GM23338 (cell line): ENCODE measurements around the gene PPTC7.

ENCODE experiments used
- CREB1 ChIP-seq: fragments of 250-450 bp; sonication (Bioruptor Pico); IDR thresholded peaks from 2 replicates; pipeline ENCODE4 v1.5.0; 2020; ENCODE audit warnings: low read depth, mild to moderate bottlenecking, moderate library complexity
- EZH2 ChIP-seq: fragments of 200-600 bp; sonication (generic); IDR thresholded peaks from one replicate; pipeline ENCODE4 v1.8.0; 2017; ENCODE audit warnings: antibody characterized with exemption, mild to moderate bottlenecking, low read depth; ENCODE audit not compliant: unreplicated experiment
- EZH2phosphoT487 ChIP-seq: fragments of 200-600 bp; sonication (generic); IDR thresholded peaks from one replicate; pipeline ENCODE4 v1.8.1; 2018; ENCODE audit warnings: antibody characterized with exemption; ENCODE audit not compliant: unreplicated experiment
- JUNB ChIP-seq: IDR thresholded peaks from one replicate; pipeline ENCODE4 v1.6.1; 2016; ENCODE audit warnings: antibody characterized with exemption; ENCODE audit not compliant: unreplicated experiment
- NANOG ChIP-seq: IDR thresholded peaks from 2 replicates; pipeline ENCODE4 v1.6.1; 2016; ENCODE audit warnings: antibody characterized with exemption, borderline replicate concordance
- POLR2AphosphoS5 ChIP-seq: IDR thresholded peaks from 2 replicates; pipeline ENCODE4 v1.6.1; 2016; ENCODE audit warnings: antibody characterized with exemption, low read depth
- ZNF331 ChIP-seq: fragments of 250-450 bp; sonication (Bioruptor Pico); IDR thresholded peaks from 2 replicates; pipeline ENCODE4 v1.5.0; 2020; ENCODE audit warnings: low read depth, mild to moderate bottlenecking, moderate library complexity
- TF ChIP-seq, protein P1 (sequence below), 2 experiments: fragments of 200-600 bp in 1 of 2; sonication (generic) in 1 of 2; conservative IDR thresholded peaks; 2 replicates each; pipeline versions ENCODE4 v1.5.1 to v1.6.1; 2016 to 2017; ENCODE audit warnings: antibody characterized with exemption in 2 of 2, low read depth in 2 of 2, mild to moderate bottlenecking in 2 of 2, moderate library complexity in 1 of 2
- TF ChIP-seq, protein P2 (sequence below): IDR thresholded peaks from one replicate; pipeline ENCODE4 v1.6.1; 2018; ENCODE audit warnings: antibody characterized with exemption; ENCODE audit not compliant: unreplicated experiment

DNA sequence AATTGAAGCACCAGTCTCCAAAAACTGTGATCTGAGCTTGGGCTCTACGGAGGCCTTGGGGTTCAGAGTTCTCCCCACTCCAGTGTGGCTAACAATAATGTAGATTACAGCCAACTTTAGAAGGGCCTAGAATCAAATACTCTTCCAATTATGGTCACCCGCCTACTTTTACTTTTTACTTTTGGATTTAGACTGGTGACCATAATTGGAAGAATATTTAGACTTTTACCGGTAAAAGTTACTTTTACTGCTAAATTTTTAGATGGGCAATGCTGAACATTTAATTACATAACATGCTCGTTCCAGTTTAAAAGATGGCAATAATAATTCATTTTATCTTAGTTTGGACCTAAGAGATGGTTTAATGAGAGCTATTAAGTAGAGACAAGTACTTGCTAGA, 39.2 kb downstream of the PPTC7 start:
- TF ChIP-seq, protein P1, sequence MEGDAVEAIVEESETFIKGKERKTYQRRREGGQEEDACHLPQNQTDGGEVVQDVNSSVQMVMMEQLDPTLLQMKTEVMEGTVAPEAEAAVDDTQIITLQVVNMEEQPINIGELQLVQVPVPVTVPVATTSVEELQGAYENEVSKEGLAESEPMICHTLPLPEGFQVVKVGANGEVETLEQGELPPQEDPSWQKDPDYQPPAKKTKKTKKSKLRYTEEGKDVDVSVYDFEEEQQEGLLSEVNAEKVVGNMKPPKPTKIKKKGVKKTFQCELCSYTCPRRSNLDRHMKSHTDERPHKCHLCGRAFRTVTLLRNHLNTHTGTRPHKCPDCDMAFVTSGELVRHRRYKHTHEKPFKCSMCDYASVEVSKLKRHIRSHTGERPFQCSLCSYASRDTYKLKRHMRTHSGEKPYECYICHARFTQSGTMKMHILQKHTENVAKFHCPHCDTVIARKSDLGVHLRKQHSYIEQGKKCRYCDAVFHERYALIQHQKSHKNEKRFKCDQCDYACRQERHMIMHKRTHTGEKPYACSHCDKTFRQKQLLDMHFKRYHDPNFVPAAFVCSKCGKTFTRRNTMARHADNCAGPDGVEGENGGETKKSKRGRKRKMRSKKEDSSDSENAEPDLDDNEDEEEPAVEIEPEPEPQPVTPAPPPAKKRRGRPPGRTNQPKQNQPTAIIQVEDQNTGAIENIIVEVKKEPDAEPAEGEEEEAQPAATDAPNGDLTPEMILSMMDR (conservative IDR thresholded peaks at IDR 0.05; ENCODE audit: low read depth in 2 of 2): no peak
- TF ChIP-seq POLR2AphosphoS5 (no peak), CREB1 (CRISPR knock-in tag) (no peak), EZH2phosphoT487 (no peak), EZH2 (no peak), NANOG (no peak), JUNB (no peak), ZNF331 (CRISPR knock-in tag) (no peak)
- TF ChIP-seq, protein P2, sequence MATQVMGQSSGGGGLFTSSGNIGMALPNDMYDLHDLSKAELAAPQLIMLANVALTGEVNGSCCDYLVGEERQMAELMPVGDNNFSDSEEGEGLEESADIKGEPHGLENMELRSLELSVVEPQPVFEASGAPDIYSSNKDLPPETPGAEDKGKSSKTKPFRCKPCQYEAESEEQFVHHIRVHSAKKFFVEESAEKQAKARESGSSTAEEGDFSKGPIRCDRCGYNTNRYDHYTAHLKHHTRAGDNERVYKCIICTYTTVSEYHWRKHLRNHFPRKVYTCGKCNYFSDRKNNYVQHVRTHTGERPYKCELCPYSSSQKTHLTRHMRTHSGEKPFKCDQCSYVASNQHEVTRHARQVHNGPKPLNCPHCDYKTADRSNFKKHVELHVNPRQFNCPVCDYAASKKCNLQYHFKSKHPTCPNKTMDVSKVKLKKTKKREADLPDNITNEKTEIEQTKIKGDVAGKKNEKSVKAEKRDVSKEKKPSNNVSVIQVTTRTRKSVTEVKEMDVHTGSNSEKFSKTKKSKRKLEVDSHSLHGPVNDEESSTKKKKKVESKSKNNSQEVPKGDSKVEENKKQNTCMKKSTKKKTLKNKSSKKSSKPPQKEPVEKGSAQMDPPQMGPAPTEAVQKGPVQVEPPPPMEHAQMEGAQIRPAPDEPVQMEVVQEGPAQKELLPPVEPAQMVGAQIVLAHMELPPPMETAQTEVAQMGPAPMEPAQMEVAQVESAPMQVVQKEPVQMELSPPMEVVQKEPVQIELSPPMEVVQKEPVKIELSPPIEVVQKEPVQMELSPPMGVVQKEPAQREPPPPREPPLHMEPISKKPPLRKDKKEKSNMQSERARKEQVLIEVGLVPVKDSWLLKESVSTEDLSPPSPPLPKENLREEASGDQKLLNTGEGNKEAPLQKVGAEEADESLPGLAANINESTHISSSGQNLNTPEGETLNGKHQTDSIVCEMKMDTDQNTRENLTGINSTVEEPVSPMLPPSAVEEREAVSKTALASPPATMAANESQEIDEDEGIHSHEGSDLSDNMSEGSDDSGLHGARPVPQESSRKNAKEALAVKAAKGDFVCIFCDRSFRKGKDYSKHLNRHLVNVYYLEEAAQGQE: no peak
